Cardiac muscle cell (in vitro differentiated cells and primary cell): Measurements from ENCODE around the gene NECTIN2. TPM values are rescaled to one million over a fixed set of nuclear protein-coding genes. Genes with fewer than 3 reads are reported as not detected.
"Not testable (repeated sequence)": the region's sequence is repeated elsewhere in the genome, so short reads cannot be mapped to it uniquely, and the experiment has no call there.

Experiments
- DNase-seq, 2 donors: peaks; one replicate each; pipeline versions ENCODE4 v3.0.0 to v3.0.0-alpha.2; 2010 to 2017; ENCODE audit warnings: low read depth in 1 of 2, low spot score in 1 of 2
- H3K27ac ChIP-seq: fragments of 200-600 bp; sonication (generic); 2 replicates; pipeline ENCODE4 v1.5.1; 2016
- H3K27me3 ChIP-seq: fragments of 200-600 bp; sonication (generic); 2 replicates; pipeline ENCODE4 v1.6.0; 2016; ENCODE audit warnings: control low read depth
- H3K36me3 ChIP-seq: fragments of 200-600 bp; sonication (generic); 2 replicates; pipeline ENCODE4 v1.5.1; 2016; ENCODE audit warnings: control low read depth
- H3K4me1 ChIP-seq: fragments of 200-600 bp; sonication (generic); 2 replicates; pipeline ENCODE4 v1.8.1; 2017; ENCODE audit warnings: low read depth, mild to moderate bottlenecking, mixed run types
- H3K4me3 ChIP-seq: fragments of 200-600 bp; sonication (generic); 2 replicates; pipeline ENCODE4 v1.5.1; 2016; ENCODE audit warnings: mild to moderate bottlenecking
- H3K9me3 ChIP-seq: fragments of 200-600 bp; sonication (generic); 2 replicates; pipeline ENCODE4 v1.5.1; 2017; ENCODE audit warnings: low read depth, mild to moderate bottlenecking, control low read depth
- polyA plus RNA-seq: library from polyadenylated mRNA; unstranded; fragments of >200 nt; fragmentation: Nextera tagmentation; extraction: Ambion mirVana; gene quantifications from 2 replicates; pipeline ENCODE4 v1.2.1, GENCODE V29; 2016
- total RNA-seq: library from RNA; depleted of rRNA; stranded (reverse); fragments of >200 nt; gene quantifications from 2 replicates; pipeline ENCODE4 v1.2.3, GENCODE V29; 2016
- TF ChIP-seq, protein P1 (sequence below): IDR thresholded peaks from 2 replicates; pipeline ENCODE4 v1.5.1; 2012; ENCODE audit warnings: low read depth, mild to moderate bottlenecking, low read length

The NECTIN2 gene
- total and polyA plus RNA-seq, 2 experiments from 2014 or later: 144 to 156 TPM

DNA sequence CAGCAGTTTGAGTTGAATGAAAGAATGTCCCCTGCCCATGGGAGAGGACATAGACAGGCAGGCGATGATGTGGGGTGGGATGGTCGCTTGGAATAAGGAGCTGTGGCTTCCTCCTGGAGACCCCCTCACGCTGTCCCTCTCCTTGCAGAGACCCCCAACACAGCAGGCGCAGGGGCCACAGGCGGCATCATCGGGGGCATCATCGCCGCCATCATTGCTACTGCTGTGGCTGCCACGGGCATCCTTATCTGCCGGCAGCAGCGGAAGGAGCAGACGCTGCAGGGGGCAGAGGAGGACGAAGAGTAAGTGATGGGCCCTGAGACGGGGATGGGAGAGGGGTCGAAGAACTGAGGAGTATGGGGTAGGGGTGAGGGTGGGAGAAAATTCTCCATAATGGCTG, 36.0 kb downstream of the NECTIN2 start:
- Histone ChIP-seq H3K9me3 (no peaks in the 10 kb centered on the region), H3K4me1 (no peaks in the 10 kb centered on the region), H3K36me3 (peaks cover 16% of the 10 kb centered on the region), H3K27me3 (no peaks in the 10 kb centered on the region), H3K27ac (no peak overlapping the region), H3K4me3 (no peak overlapping the region)
- TF ChIP-seq, protein P1, sequence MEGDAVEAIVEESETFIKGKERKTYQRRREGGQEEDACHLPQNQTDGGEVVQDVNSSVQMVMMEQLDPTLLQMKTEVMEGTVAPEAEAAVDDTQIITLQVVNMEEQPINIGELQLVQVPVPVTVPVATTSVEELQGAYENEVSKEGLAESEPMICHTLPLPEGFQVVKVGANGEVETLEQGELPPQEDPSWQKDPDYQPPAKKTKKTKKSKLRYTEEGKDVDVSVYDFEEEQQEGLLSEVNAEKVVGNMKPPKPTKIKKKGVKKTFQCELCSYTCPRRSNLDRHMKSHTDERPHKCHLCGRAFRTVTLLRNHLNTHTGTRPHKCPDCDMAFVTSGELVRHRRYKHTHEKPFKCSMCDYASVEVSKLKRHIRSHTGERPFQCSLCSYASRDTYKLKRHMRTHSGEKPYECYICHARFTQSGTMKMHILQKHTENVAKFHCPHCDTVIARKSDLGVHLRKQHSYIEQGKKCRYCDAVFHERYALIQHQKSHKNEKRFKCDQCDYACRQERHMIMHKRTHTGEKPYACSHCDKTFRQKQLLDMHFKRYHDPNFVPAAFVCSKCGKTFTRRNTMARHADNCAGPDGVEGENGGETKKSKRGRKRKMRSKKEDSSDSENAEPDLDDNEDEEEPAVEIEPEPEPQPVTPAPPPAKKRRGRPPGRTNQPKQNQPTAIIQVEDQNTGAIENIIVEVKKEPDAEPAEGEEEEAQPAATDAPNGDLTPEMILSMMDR: no peak
- DNase-seq: no peak

DNA sequence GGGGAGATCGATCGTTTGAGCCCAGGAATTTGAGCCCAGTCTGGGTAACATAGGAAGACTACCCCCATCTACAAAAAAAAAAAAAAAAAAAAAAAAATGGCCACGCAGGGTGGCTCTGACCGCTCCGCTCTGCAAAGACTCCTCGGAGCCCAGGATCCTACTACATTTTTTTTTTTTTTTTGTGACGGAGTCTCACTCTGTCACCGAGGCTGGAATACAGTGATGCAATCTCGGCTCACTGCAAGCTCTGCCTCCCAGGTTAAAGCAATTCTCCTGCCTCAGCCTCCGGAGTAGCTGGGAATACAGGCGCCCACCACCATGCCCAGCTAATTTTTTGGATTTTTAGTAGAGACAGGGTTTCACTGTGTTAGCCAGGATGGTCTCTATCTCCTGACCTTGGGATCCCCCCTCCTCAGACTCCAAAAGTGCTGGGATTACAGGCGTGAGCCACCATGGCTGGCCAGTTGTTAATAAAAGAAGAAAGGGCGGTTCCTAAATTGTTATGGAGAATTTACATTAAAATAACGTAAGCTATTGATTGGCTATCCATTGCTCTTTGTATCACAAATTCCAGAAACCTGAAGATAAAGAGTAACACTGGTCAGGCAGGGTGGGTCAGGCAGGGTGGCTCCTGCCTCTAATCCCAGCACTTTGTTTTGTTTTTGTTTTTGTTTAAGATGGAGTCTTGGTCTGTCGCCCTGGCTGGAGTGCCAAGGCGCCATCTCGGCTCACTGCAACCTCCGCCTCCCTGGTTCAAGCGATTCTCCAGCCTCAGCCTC, 36.7 kb downstream of the NECTIN2 start:
- H3K4me1 ChIP-seq, H3K9me3 ChIP-seq, DNase-seq, H3K27me3 ChIP-seq, H3K27ac ChIP-seq, H3K4me3 ChIP-seq: not testable (repeated sequence)
- peaks cover 10% of the 10 kb centered on the region for H3K36me3 ChIP-seq

DNA sequence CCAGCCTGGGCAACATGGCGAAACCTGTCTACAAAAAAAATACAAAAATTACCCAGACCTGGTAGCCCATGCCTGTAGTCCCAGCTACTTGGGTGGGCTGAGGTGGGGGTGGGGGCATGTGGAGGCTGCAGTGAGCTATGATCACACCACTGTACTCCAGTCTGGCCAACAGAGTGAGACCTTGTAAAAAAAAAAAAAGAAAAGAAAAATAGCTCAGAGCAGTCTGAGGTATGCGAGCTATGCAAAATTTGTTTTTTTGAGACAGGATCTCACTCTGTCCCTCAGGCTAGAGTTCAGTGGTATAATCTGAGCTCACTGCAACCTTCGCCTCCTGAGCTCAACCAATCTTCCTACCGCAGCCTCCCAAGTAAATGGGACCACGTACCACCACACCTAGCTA, 37.8 kb downstream of the NECTIN2 start:
- Histone ChIP-seq H3K27ac (no peak overlapping the region), H3K4me1 (no peaks in the 10 kb centered on the region), H3K9me3 (no peaks in the 10 kb centered on the region), H3K27me3 (no peaks in the 10 kb centered on the region), H3K36me3 (peaks cover 7% of the 10 kb centered on the region), H3K4me3 (no peak overlapping the region)
- DNase-seq: no peak
- TF ChIP-seq, protein P1: no peak

DNA sequence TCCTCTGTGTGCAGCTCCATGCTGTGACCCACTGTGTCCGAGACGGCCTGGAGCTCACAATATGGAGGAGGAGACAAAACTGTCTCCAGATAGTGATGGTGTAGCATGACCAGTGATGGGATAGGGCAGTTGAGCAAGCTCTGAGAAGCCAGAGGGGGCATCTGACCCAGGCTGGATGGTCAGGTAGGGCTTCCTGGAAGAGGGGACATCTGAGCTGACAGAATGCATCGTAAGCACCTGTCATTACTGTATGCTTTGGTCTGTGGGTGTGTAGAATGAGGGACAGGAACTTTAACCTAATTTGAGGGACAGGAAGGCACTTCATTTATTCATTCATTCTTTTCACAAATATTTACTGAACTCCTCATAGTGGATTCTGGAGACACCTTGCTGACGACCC, 38.5 kb downstream of the NECTIN2 start:
- TF ChIP-seq, protein P1: no peak

DNA sequence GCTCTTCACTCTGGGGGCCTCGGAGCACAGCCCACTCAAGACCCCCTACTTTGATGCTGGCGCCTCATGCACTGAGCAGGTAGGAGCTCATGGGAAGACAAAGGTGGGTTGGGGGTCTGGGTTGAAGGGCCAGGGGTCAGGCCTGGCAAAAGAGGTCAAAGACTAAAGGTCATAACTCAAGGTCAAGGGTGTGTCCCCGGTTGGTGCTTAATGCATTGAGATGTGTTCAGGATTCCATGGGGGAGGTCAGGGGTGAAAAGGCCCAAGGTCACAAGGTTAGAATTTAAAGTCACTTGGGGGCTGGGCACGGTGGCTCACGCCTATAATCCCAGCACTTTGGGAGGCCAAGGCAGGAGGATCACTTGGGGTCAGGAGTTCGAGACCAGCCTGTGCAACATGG, 40.0 kb downstream of the NECTIN2 start:
- H3K9me3 ChIP-seq: no peaks in the 10 kb centered on the region

More for the DNA sequence above, 38.5 kb downstream of the NECTIN2 start:
- DNase-seq: no peak
- Histone ChIP-seq H3K36me3 (peaks cover 6% of the 10 kb centered on the region), H3K4me1 (no peaks in the 10 kb centered on the region), H3K9me3 (no peaks in the 10 kb centered on the region), H3K27ac (no peak overlapping the region), H3K4me3 (no peak overlapping the region), H3K27me3 (no peaks in the 10 kb centered on the region)

DNA sequence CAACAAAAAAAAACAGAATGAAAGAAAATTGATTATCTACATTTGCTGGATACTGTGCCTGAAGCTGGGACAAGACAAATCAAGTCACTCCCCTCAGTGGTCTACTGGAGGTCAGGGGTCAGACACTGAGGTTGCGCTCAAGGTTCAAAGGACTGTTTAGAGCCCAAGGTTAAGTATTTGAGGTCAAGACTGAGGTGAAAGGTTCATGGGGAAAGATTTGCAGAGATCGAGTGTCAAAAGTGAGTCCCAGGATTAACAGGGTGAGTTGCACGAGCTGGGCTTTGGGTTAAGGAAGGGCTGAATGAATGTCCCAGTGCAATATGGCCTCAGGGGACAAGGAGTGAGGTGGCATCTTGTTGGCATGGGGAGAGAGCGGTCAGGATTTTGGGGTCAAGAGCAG, 41.6 kb downstream of the NECTIN2 start:
- H3K36me3 ChIP-seq: peaks cover 8% of the 10 kb centered on the region
- peaks cover 8% of the 10 kb centered on the region for H3K4me1 ChIP-seq
- no peaks in the 10 kb centered on the region for H3K27me3 ChIP-seq
- H3K27ac ChIP-seq: no peak overlapping the region
- H3K4me3 ChIP-seq: no peak overlapping the region
- H3K9me3 ChIP-seq: no peaks in the 10 kb centered on the region
- TF ChIP-seq, protein P1: no peak
- no peak for DNase-seq

More for the DNA sequence above, 40.0 kb downstream of the NECTIN2 start:
- DNase-seq: no peak
- Histone ChIP-seq H3K27ac (no peak overlapping the region), H3K4me3 (no peak overlapping the region), H3K4me1 (peaks cover 4% of the 10 kb centered on the region), H3K27me3 (no peaks in the 10 kb centered on the region), H3K36me3 (peaks cover 6% of the 10 kb centered on the region)
- TF ChIP-seq, protein P1: no peak

DNA sequence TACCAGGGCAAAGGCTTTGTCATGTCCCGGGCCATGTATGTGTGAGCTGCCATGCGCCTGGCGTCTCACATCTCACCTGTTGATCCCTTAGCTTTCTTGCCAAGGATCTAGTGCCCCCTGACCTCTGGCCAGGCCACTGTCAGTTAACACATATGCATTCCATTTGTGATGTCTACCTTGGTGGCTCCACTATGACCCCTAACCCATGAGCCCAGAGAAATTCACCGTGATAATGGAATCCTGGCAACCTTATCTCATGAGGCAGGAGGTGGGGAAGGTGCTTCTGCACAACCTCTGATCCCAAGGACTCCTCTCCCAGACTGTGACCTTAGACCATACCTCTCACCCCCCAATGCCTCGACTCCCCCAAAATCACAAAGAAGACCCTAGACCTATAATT, 42.2 kb downstream of the NECTIN2 start:
- not testable (repeated sequence) for H3K27me3 ChIP-seq, H3K27ac ChIP-seq, DNase-seq, H3K9me3 ChIP-seq, H3K4me3 ChIP-seq, H3K4me1 ChIP-seq
- peaks cover 13% of the 10 kb centered on the region for H3K36me3 ChIP-seq
